ENCODE measurements around the gene ZNF785.
"Not testable (repeated sequence)": the region's sequence is repeated elsewhere in the genome, so short reads cannot be mapped to it uniquely, and the experiment has no call there.

ZNF785 gene

GRCh38 chr16:30585400-30586191, at the start of gene ZNF785:
Gene ZNF785, minus strand, starts transcription at chr16:30585697. Its CDS starts 86 bp downstream, at chr16:30585611.
- peak within 1 kb of the TSS; percentile 85 for H3K4me3 ChIP-seq (ENCODE audit: low read depth, low read length)
- TF ChIP-seq CTCF (conservative IDR thresholded peaks at IDR 0.05; ENCODE audit: low read depth, low read length): no peak
- DNase-seq (ENCODE audit: low read depth): peak; percentile 99

GRCh38 chr16:30633526-30633925, 48.0 kb upstream of the ZNF785 start:
- no peak for DNase-seq (ENCODE audit: low read depth)
- TF ChIP-seq CTCF (conservative IDR thresholded peaks at IDR 0.05; ENCODE audit: low read depth, low read length): no peak
- H3K4me3 ChIP-seq (ENCODE audit: low read depth, low read length): peak overlapping the region; percentile 85

- not testable (repeated sequence) for H3K4me3 ChIP-seq (ENCODE audit: low read depth, low read length); DNase-seq (ENCODE audit: low read depth)
Measured at GRCh38 chr16:30632454-30632853, 47.0 kb upstream of the ZNF785 start.

- H3K4me3 ChIP-seq (ENCODE audit: low read depth, low read length): peak overlapping the region; percentile 32
- peak; percentile 97 for TF ChIP-seq CTCF (conservative IDR thresholded peaks at IDR 0.05; ENCODE audit: low read depth, low read length)
Measured at GRCh38 chr16:30628628-30629540, 43.4 kb upstream of the ZNF785 start.

GRCh38 chr16:30626236-30626635, 40.7 kb upstream of the ZNF785 start:
- DNase-seq (ENCODE audit: low read depth): no peak
- no peak overlapping the region for H3K4me3 ChIP-seq (ENCODE audit: low read depth, low read length)
- no peak for TF ChIP-seq CTCF (conservative IDR thresholded peaks at IDR 0.05; ENCODE audit: low read depth, low read length)

More at GRCh38 chr16:30628628-30629540, 43.4 kb upstream of the ZNF785 start:
- peak; percentile 82 for DNase-seq (ENCODE audit: low read depth)

- no peak overlapping the region for H3K4me3 ChIP-seq (ENCODE audit: low read depth, low read length)
- no peak for DNase-seq (ENCODE audit: low read depth)
- no peak for TF ChIP-seq CTCF (conservative IDR thresholded peaks at IDR 0.05; ENCODE audit: low read depth, low read length)
Measured at GRCh38 chr16:30623536-30624283, 38.2 kb upstream of the ZNF785 start.

Data from choroid plexus epithelial cell (primary cell).